Esophagus muscularis mucosa (tissue), 4 donors: ENCODE results near the gene SLX4IP. TPM values are rescaled to one million over a fixed set of nuclear protein-coding genes. Genes with fewer than 3 reads are reported as not detected.
"Not testable (repeated sequence)": the region's sequence is repeated elsewhere in the genome, so short reads cannot be mapped to it uniquely, and the experiment has no call there.

ENCODE experiments used
- DNase-seq: peaks from one replicate; pipeline ENCODE4 v3.0.0-alpha.2; 2017; ENCODE audit errors: extremely low spot score
- H3K27ac ChIP-seq, 4 donors: fragments of 200-600 bp; sonication (generic); replicated peaks in 1 of 4; 1 replicate in 3 of 4; 2 replicates in 1 of 4; pipeline ENCODE4 v1.5.1; 2016 to 2019; ENCODE audit warnings: mild to moderate bottlenecking in 1 of 4
- H3K27me3 ChIP-seq, 4 donors: fragments of 200-600 bp; sonication (generic); one replicate each; pipeline versions ENCODE4 v1.5.1 to v1.6.0; 2016 to 2019
- H3K36me3 ChIP-seq, 4 donors: fragments of 200-600 bp; sonication (generic); one replicate each; pipeline ENCODE4 v1.5.1; 2016 to 2019
- H3K4me1 ChIP-seq, 4 donors: fragments of 200-600 bp; sonication (generic); one replicate each; pipeline ENCODE4 v1.5.1; 2016 to 2019
- H3K4me3 ChIP-seq, 4 donors: fragments of 200-600 bp; sonication (generic); 1 replicate in 2 of 4; 2 replicates in 2 of 4; pipeline ENCODE4 v1.5.1; 2016 to 2019; ENCODE audit warnings: mild to moderate bottlenecking in 4 of 4, moderate library complexity in 1 of 4
- H3K9me3 ChIP-seq, 4 donors: fragments of 200-600 bp; sonication (generic); 1 replicate in 3 of 4; 2 replicates in 1 of 4; pipeline ENCODE4 v1.5.1; 2016 to 2019
- EP300 ChIP-seq: sonication (generic); formaldehyde crosslinking; IDR thresholded peaks from one replicate; pipeline ENCODE4 v1.6.1; 2017; ENCODE audit warnings: antibody characterized with exemption
- POLR2A ChIP-seq: fragments of 450-650 bp; IDR thresholded peaks from one replicate; pipeline ENCODE4 v1.6.1; 2017; ENCODE audit warnings: antibody characterized with exemption, moderate library complexity, mild to moderate bottlenecking, low read depth
- POLR2AphosphoS5 ChIP-seq, 2 donors: sonication (generic); formaldehyde crosslinking; IDR thresholded peaks; one replicate each; pipeline ENCODE4 v1.6.1; 2017; ENCODE audit warnings: antibody characterized with exemption in 2 of 2
- WGBS: methylation state at CpG from one replicate; pipeline ENCODE4 v1.1.5; 2018; 5-methylcytosine and 5-hydroxymethylcytosine counted together
- intact Hi-C: fragments of 100-400 bp; cut with DNase I; formaldehyde crosslinking; loops from one replicate; pipeline ENCODE4 v1.15.1; 2023
- total RNA-seq, 4 donors: library from RNA; depleted of rRNA; stranded (reverse); fragments of >200 nt; gene quantifications; one replicate each; pipeline versions ENCODE4 v1.1.0 to v1.2.1, GENCODE V29; 2016
- TF ChIP-seq, protein P1 (sequence below), 3 experiments: fragments of 200-600 bp in 2 of 3; fragments of 450-650 bp in 1 of 3; sonication (generic) in 2 of 3; IDR thresholded peaks; one replicate each; pipeline ENCODE4 v1.5.1; 2017 to 2019; ENCODE audit warnings: antibody characterized with exemption in 3 of 3, mild to moderate bottlenecking in 2 of 3, moderate library complexity in 1 of 3

Gene SLX4IP
- 1 to 10 TPM; 1.2 to 2.1 (median 1.5) TPM for total RNA-seq

DNA sequence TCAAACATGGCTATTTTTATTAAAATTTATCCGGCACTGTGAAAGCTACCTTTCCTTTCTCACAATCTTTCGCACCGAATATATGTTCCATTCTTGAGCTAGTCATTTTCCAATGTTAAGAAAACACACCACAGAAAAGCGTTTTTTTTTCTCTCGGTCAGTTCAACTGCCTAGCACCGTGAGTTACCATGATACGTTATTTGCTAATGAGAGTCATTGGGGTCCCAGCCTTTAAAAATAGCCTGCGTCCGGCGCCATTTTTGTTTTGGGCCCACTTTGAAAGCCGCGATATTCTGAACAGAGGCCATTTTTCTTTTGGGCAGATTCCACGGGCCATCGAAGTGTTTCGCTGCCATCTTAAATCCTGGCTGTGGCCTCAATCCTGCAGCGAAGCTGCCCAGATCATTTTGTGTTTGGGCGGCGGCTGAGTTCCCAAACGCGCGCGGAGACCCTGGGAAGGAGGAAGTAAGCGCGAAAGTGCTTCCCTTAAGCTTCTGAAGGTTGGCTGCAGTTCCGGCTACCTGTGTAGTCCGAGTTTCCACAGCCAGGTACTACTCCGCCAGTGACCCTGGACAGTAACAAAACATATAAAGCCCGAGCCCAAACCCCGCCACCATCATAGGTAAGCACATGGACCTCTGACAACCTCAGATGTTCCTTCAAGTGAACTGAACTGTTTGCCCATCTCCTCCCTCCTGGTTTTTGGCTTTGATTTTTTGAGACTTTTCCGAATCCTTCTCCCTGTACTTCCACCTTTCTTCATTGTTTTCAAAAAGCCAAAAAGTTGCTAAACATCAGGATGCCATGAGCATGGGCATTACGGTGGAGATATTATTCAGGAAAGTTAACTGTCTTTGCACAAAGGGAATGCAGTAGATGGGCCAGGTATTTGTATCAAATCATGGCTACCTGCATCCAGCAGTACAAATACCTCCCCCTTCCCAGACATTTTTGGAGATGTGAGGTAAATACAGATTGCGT, at the start of gene SLX4IP:
Gene SLX4IP, plus strand, starts transcription at position 474 of the 981 bp plus-strand sequence. CDS start 22,900 bp downstream, outside the sequence.
- DNase-seq, result peak; percentile 97
- Histone ChIP-seq H3K36me3 (no peaks in the 10 kb centered on the region), H3K4me1 (peaks cover 23 to 38% (median 35%) of the 10 kb centered on the region in 4 donors), H3K27me3 (no peaks in the 10 kb centered on the region), H3K27ac (peak within 1 kb of the TSS; percentile 91 to 93 (median 92)), H3K4me3 (peak within 1 kb of the TSS; percentile 78 to 86 (median 86)), H3K9me3 (no peaks in the 10 kb centered on the region)
- peak in 1 of 2 donors; percentile 66 for TF ChIP-seq POLR2AphosphoS5 (IDR thresholded peaks at IDR 0.05)
- no peak for TF ChIP-seq POLR2A
- 2% methylated on average over 32 of the region's 32 CpGs for WGBS
- intact Hi-C loops, result loop anchor here (5.0 to 10.0 kb wide), 2 partner anchors 80 to 237 kb away; partner anchors contain the start of gene JAG1

DNA sequence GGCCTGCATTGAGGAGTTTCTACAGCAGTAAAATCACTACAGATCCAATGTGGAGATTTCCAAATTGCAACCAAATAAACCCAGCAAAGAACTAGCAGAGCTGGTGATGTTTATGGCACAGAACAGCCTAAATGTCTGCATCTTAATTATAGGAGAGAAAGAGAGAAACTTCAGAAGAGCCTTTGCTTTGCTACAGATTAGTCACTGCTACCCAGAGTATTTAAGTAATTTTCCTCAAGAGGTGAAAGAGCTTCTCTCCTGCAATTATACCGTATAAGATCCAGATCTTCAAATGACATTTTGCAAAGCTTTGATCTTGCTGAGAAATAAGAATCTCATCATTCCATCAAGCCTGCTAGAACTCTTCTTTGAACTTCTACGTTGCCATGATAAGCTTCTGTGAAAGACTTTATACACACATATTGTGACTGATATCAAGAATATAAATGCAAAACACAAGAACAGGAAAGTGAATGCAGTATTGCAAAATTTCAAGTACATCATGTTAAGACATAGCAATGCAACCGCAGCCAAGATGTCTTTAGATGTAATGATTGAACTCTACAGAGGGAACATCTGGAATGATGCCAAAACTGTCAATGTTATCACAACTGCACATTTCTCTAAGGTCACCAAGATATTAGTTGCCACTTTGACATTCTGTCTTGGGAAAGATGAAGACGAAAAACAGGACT, 49.1 kb upstream of the SLX4IP start:
- H3K9me3 ChIP-seq, result no peaks in the 10 kb centered on the region
- no peak overlapping the region for H3K4me3 ChIP-seq
- WGBS, result 55% methylated on average over 4 of the region's 4 CpGs
- DNase-seq, result no peak
- TF ChIP-seq, protein P1, sequence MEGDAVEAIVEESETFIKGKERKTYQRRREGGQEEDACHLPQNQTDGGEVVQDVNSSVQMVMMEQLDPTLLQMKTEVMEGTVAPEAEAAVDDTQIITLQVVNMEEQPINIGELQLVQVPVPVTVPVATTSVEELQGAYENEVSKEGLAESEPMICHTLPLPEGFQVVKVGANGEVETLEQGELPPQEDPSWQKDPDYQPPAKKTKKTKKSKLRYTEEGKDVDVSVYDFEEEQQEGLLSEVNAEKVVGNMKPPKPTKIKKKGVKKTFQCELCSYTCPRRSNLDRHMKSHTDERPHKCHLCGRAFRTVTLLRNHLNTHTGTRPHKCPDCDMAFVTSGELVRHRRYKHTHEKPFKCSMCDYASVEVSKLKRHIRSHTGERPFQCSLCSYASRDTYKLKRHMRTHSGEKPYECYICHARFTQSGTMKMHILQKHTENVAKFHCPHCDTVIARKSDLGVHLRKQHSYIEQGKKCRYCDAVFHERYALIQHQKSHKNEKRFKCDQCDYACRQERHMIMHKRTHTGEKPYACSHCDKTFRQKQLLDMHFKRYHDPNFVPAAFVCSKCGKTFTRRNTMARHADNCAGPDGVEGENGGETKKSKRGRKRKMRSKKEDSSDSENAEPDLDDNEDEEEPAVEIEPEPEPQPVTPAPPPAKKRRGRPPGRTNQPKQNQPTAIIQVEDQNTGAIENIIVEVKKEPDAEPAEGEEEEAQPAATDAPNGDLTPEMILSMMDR (IDR thresholded peaks at IDR 0.05), result no peak
- TF ChIP-seq POLR2A, result no peak
- no peak for TF ChIP-seq EP300
- no peaks in the 10 kb centered on the region for H3K36me3 ChIP-seq
- H3K4me1 ChIP-seq, result no peaks in the 10 kb centered on the region
- H3K27me3 ChIP-seq, result no peaks in the 10 kb centered on the region
- H3K27ac ChIP-seq, result no peak overlapping the region
- intact Hi-C loops, result no loop called here

DNA sequence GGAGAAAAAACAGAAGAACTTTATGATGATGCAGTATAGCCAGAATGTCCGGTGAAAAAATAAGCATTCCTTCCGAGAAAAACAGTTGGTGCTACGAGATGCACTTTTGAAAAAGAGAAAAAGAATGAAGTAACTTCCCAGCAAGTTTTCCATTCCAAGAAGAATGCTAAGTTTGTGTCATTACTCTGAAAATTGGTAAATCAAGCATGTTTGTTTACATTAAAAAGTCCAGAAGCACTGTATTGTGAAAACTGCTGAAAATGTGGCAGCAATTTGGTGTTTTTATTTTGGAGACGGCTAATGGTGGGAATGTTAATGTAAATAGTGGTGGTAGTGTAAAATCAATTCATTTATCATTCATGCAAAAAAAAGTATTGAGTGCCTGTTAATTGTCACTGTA, 47.4 kb upstream of the SLX4IP start:
- intact Hi-C loops, result no loop called here
- DNase-seq, result no peak
- no peaks in the 10 kb centered on the region for H3K27me3 ChIP-seq

DNA sequence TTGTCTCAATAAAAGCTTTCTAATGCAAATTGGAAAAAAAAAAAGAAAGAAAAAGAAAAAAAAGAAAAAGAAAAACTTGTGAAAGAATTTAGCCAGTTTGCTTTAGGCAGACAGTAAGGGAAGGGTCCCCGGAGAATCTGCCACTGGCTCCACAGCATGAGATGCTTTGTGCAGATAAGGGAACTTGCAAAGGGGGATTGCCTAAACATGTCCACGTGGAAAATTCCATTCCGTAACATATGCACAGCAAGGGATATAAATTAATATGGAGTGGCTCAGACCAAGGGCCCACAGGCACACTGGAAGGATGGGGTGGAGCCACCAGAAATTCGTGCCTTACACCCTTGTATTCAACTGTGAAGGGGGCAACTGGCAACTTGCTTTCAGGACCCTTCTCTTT, 46.5 kb upstream of the SLX4IP start:
- 72% methylated on average over 4 of the region's 4 CpGs for WGBS
- Histone ChIP-seq H3K36me3 (no peaks in the 10 kb centered on the region), H3K27ac (no peak overlapping the region), H3K4me3 (no peak overlapping the region), H3K27me3 (no peaks in the 10 kb centered on the region), H3K4me1 (no peaks in the 10 kb centered on the region), H3K9me3 (no peaks in the 10 kb centered on the region)
- no peak for TF ChIP-seq POLR2A
- intact Hi-C loops, result no loop called here
- DNase-seq, result no peak

More for the DNA sequence above, 47.4 kb upstream of the SLX4IP start:
- 83% methylated on average over 4 of the region's 4 CpGs for WGBS
- no peaks in the 10 kb centered on the region for H3K36me3 ChIP-seq
- no peaks in the 10 kb centered on the region for H3K4me1 ChIP-seq
- no peak overlapping the region for H3K4me3 ChIP-seq
- TF ChIP-seq POLR2AphosphoS5 (IDR thresholded peaks at IDR 0.05) (no peak), EP300 (no peak), POLR2A (no peak)
- TF ChIP-seq, protein P1 (IDR thresholded peaks at IDR 0.05), result no peak
- no peak overlapping the region for H3K27ac ChIP-seq
- no peaks in the 10 kb centered on the region for H3K9me3 ChIP-seq

DNA sequence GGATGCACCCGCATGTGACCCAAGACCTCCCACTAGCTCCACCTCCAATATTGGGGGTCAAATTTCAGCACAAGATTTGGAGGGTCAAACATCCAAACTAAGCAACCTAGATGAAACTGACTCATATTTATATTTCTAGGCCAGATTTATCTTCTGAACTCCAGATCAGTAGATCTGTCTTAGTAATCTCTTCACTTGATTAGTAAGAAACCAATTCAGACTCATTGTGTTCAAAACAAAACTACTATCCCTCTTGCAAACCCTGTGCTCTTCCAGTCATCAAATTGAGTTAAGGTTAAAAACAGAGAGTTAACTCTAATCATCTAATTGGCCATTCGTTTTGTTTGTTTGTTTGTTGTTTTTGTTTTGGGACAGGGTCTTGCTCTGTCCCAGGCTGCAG, 44.4 kb upstream of the SLX4IP start:
- Histone ChIP-seq H3K27ac (no peak overlapping the region), H3K9me3 (no peaks in the 10 kb centered on the region), H3K4me1 (no peaks in the 10 kb centered on the region), H3K36me3 (no peaks in the 10 kb centered on the region), H3K4me3 (no peak overlapping the region), H3K27me3 (no peaks in the 10 kb centered on the region)
- DNase-seq, result no peak
- intact Hi-C loops, result no loop called here
- WGBS, result 83% methylated on average over 2 of the region's 2 CpGs
- TF ChIP-seq POLR2AphosphoS5 (IDR thresholded peaks at IDR 0.05) (no peak), EP300 (no peak), POLR2A (no peak)
- TF ChIP-seq, protein P1 (IDR thresholded peaks at IDR 0.05), result no peak

DNA sequence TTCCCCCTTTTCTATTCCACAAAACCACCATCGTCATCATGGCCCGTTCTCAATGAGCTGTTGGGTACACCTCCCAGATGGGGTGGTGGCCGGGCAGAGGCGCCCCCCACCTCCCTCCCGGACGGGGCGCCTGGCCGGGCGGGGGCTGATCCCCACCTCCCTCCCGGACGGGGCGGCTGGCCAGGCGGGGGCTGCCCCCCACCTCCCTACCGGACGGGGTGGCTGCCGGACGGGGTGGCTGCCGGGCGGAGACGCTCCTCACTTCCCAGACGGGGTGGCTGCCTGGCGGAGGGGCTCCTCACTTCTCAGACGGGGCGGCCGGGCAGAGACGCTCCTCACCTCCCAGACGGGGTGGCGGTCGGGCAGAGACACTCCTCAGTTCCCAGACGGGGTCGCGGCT, 40.4 kb upstream of the SLX4IP start:
- WGBS, result no CpG with 5 or more reads among the region's 32 CpGs
- H3K36me3 ChIP-seq, DNase-seq, intact Hi-C loops, H3K9me3 ChIP-seq, H3K27ac ChIP-seq, H3K27me3 ChIP-seq, H3K4me3 ChIP-seq, H3K4me1 ChIP-seq: not testable (repeated sequence)
